WTC11 (cell line): ENCODE measurements around the gene MPDZ. TPM values are rescaled to one million over a fixed set of nuclear protein-coding genes. Genes with fewer than 3 reads are reported as not detected.

Source experiments
- ATAC-seq: fragments of 200-7000 bp; cut with Tn5 transposase; 2 replicates; pipeline ENCODE4 v1.10.0; 2021; ENCODE audit warnings: mild to moderate bottlenecking, moderate library complexity
- CTCF ChIA-PET: fragments of 300-600 bp; sonication (Branson Sonifier 250); formaldehyde crosslinking; loops from one replicate; lab custom pipeline; 2021; ENCODE audit warnings: antibody characterized with exemption; lab: Charles Lee
- POLR2A ChIA-PET: fragments of 350-600 bp; sonication (Branson Sonifier 250); formaldehyde crosslinking; loops from one replicate; lab custom pipeline; 2021; ENCODE audit warnings: antibody characterized with exemption; lab: Charles Lee
- DNase-seq: peaks from one replicate; pipeline ENCODE4 v3.0.0; 2021; ENCODE audit warnings: low spot score
- H3K27ac Mint-ChIP-seq: 2 replicates; pipeline ENCODE4 v1.8.0; 2021; ENCODE audit warnings: mixed read lengths
- H3K27me3 Mint-ChIP-seq: 2 replicates; pipeline ENCODE4 v1.8.0; 2021; ENCODE audit warnings: low read depth, mild to moderate bottlenecking, moderate library complexity, mixed read lengths
- H3K36me3 Mint-ChIP-seq: 2 replicates; pipeline ENCODE4 v1.8.0; 2021; ENCODE audit warnings: mixed read lengths
- H3K4me1 Mint-ChIP-seq: 2 replicates; pipeline ENCODE4 v1.8.0; 2022; ENCODE audit warnings: mixed read lengths
- H3K4me3 Mint-ChIP-seq: 2 replicates; pipeline ENCODE4 v1.8.0; 2021; ENCODE audit warnings: mild to moderate bottlenecking, moderate library complexity, mixed read lengths
- H3K9me3 Mint-ChIP-seq: 2 replicates; pipeline ENCODE4 v1.8.0; 2021; ENCODE audit warnings: mixed read lengths
- CBFB ChIP-seq: sonication (generic); formaldehyde crosslinking; IDR thresholded peaks from 2 replicates; pipeline ENCODE4 v1.8.1; 2022; ENCODE audit warnings: mild to moderate bottlenecking, low read depth, missing genetic modification reagents
- FOXJ3 ChIP-seq: sonication (generic); formaldehyde crosslinking; IDR thresholded peaks from 2 replicates; pipeline ENCODE4 v1.9.0; 2021; ENCODE audit warnings: missing genetic modification reagents, mild to moderate bottlenecking, borderline replicate concordance
- FOXK1 ChIP-seq: sonication (generic); formaldehyde crosslinking; IDR thresholded peaks from 2 replicates; pipeline ENCODE4 v1.8.0; 2022; ENCODE audit warnings: mild to moderate bottlenecking, moderate library complexity, missing genetic modification reagents
- GRHL2 ChIP-seq: fragments of 250-450 bp; sonication (Bioruptor Pico); IDR thresholded peaks from 2 replicates; pipeline ENCODE4 v1.8.0; 2022; ENCODE audit warnings: mild to moderate bottlenecking, moderate library complexity; ENCODE audit not compliant: insufficient replicate concordance, severe bottlenecking
- JUN ChIP-seq: sonication (generic); formaldehyde crosslinking; IDR thresholded peaks from 2 replicates; pipeline ENCODE4 v1.8.0; 2023; ENCODE audit warnings: mild to moderate bottlenecking, missing genetic modification reagents
- NFATC4 ChIP-seq: fragments of 250-450 bp; sonication (Bioruptor Pico); IDR thresholded peaks from 2 replicates; pipeline ENCODE4 v1.9.0; 2021; ENCODE audit warnings: mild to moderate bottlenecking
- NFYB ChIP-seq: sonication (generic); formaldehyde crosslinking; conservative IDR thresholded peaks from 2 replicates; pipeline ENCODE4 v1.8.0; 2022; ENCODE audit warnings: low read depth, missing genetic modification reagents
- total RNA-seq: library from RNA; stranded (reverse); gene quantifications from 3 replicates; pipeline ENCODE4 v1.2.3, GENCODE V29; 2021
- TF ChIP-seq, protein P1 (sequence below): sonication (generic); formaldehyde crosslinking; IDR thresholded peaks from 2 replicates; pipeline ENCODE4 v1.8.0; 2023; ENCODE audit warnings: missing genetic modification reagents, mild to moderate bottlenecking, borderline replicate concordance
- TF ChIP-seq, protein P2 (sequence below): fragments of 250-450 bp; sonication (Bioruptor Pico); IDR thresholded peaks from 2 replicates; pipeline ENCODE4 v1.9.0; 2021; ENCODE audit warnings: mild to moderate bottlenecking
- TF ChIP-seq, protein P3 (sequence below): sonication (generic); formaldehyde crosslinking; IDR thresholded peaks from 2 replicates; pipeline ENCODE4 v1.8.0; 2023; ENCODE audit warnings: mild to moderate bottlenecking, missing genetic modification reagents
- TF ChIP-seq, protein P4 (sequence below): sonication (generic); formaldehyde crosslinking; conservative IDR thresholded peaks from 2 replicates; pipeline ENCODE4 v1.8.1; 2022; ENCODE audit warnings: mild to moderate bottlenecking, missing genetic modification reagents
- TF ChIP-seq, protein P5 (sequence below): sonication (generic); formaldehyde crosslinking; IDR thresholded peaks from 2 replicates; pipeline ENCODE4 v1.8.1; 2023; ENCODE audit warnings: mild to moderate bottlenecking, missing genetic modification reagents
- TF ChIP-seq, protein P6 (sequence below): fragments of 250-450 bp; sonication (Bioruptor Pico); conservative IDR thresholded peaks from 2 replicates; pipeline ENCODE4 v1.9.0; 2021; ENCODE audit warnings: mild to moderate bottlenecking
- TF ChIP-seq, protein P7 (sequence below): sonication (generic); formaldehyde crosslinking; IDR thresholded peaks from 2 replicates; pipeline ENCODE4 v1.8.0; 2022; ENCODE audit warnings: mild to moderate bottlenecking, missing genetic modification reagents

MPDZ gene
- total RNA-seq, 1 experiment from 2014 or later, result 38.5 TPM

DNA sequence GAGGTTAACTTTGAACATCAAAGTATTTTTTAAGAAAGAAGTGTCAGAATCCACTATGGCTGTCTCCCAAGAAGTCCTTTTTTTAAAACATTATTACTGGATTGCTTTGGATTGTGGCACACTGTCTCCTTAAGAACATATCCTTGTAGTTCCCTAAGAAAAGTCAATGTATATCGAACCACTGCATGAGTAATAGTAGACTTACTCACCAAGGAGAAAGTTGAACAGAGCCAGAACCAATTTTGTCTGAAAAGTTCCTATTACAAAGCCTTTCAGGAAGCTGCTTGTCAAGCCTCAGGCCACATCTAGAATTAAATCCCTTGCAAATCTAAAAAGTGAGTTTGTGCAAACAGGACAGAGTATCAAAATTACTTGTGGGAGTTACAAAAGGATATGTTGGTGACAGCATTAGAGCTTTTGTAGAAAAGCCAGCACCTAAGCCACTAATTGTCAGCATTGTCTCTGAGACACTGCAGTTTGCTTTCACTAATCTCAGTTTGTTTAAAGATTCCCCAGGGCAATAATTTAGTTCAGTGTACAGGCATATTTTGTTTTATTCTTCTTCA, 195.4 kb downstream of the MPDZ start (continued):
- TF ChIP-seq, protein P1, sequence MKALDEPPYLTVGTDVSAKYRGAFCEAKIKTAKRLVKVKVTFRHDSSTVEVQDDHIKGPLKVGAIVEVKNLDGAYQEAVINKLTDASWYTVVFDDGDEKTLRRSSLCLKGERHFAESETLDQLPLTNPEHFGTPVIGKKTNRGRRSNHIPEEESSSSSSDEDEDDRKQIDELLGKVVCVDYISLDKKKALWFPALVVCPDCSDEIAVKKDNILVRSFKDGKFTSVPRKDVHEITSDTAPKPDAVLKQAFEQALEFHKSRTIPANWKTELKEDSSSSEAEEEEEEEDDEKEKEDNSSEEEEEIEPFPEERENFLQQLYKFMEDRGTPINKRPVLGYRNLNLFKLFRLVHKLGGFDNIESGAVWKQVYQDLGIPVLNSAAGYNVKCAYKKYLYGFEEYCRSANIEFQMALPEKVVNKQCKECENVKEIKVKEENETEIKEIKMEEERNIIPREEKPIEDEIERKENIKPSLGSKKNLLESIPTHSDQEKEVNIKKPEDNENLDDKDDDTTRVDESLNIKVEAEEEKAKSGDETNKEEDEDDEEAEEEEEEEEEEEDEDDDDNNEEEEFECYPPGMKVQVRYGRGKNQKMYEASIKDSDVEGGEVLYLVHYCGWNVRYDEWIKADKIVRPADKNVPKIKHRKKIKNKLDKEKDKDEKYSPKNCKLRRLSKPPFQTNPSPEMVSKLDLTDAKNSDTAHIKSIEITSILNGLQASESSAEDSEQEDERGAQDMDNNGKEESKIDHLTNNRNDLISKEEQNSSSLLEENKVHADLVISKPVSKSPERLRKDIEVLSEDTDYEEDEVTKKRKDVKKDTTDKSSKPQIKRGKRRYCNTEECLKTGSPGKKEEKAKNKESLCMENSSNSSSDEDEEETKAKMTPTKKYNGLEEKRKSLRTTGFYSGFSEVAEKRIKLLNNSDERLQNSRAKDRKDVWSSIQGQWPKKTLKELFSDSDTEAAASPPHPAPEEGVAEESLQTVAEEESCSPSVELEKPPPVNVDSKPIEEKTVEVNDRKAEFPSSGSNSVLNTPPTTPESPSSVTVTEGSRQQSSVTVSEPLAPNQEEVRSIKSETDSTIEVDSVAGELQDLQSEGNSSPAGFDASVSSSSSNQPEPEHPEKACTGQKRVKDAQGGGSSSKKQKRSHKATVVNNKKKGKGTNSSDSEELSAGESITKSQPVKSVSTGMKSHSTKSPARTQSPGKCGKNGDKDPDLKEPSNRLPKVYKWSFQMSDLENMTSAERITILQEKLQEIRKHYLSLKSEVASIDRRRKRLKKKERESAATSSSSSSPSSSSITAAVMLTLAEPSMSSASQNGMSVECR (CRISPR knock-in tag), result no peak

DNA sequence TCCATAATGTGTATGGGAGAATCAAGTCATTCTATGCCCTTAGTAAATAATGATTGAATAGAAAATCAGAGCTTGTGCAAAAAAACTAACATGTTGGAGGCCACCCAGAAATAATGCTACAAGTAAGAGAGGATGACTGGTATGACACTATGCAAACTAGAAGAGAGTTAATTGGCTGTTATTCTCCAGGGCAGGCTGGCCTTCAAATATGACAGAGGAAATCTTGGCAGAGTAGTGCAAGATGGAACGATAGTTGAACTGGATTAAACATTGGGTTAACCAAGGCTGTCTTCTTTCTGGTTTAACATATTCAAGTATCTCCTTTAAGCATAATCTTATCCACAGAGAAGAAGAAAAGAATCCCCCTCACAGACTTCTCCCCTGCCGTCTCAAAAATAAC, 196.1 kb downstream of the MPDZ start:
- H3K36me3 Mint-ChIP-seq, result no peaks in the 10 kb centered on the region
- no peak overlapping the region for H3K27ac Mint-ChIP-seq
- no peak for ATAC-seq
- no peak for DNase-seq
- H3K4me3 Mint-ChIP-seq, result no peak overlapping the region
- CTCF ChIA-PET, result interaction anchor here (2.3 kb wide), 1 partner anchor 49 kb away, joined by 8 read pairs; no protein-coding TSS in a partner anchor
- POLR2A ChIA-PET, result no interaction called here
- H3K9me3 Mint-ChIP-seq, result 0 out of 2 replicates have a peak, but pooled peaks cover 3% of the 10 kb centered on the region
- peaks cover under 1% of the 10 kb centered on the region; the same call in 1 of the 2 replicates for H3K4me1 Mint-ChIP-seq
- H3K27me3 Mint-ChIP-seq, result no peaks in the 10 kb centered on the region
- TF ChIP-seq, protein P2, sequence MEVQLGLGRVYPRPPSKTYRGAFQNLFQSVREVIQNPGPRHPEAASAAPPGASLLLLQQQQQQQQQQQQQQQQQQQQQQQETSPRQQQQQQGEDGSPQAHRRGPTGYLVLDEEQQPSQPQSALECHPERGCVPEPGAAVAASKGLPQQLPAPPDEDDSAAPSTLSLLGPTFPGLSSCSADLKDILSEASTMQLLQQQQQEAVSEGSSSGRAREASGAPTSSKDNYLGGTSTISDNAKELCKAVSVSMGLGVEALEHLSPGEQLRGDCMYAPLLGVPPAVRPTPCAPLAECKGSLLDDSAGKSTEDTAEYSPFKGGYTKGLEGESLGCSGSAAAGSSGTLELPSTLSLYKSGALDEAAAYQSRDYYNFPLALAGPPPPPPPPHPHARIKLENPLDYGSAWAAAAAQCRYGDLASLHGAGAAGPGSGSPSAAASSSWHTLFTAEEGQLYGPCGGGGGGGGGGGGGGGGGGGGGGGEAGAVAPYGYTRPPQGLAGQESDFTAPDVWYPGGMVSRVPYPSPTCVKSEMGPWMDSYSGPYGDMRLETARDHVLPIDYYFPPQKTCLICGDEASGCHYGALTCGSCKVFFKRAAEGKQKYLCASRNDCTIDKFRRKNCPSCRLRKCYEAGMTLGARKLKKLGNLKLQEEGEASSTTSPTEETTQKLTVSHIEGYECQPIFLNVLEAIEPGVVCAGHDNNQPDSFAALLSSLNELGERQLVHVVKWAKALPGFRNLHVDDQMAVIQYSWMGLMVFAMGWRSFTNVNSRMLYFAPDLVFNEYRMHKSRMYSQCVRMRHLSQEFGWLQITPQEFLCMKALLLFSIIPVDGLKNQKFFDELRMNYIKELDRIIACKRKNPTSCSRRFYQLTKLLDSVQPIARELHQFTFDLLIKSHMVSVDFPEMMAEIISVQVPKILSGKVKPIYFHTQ (CRISPR knock-in tag), result no peak
- TF ChIP-seq FOXJ3 (CRISPR knock-in tag) (no peak), NFYB (CRISPR knock-in tag) (no peak), FOXK1 (no peak), JUN (CRISPR knock-in tag) (no peak), NFATC4 (CRISPR knock-in tag) (no peak), CBFB (CRISPR knock-in tag) (no peak), GRHL2 (CRISPR knock-in tag) (no peak)
- TF ChIP-seq, protein P3, sequence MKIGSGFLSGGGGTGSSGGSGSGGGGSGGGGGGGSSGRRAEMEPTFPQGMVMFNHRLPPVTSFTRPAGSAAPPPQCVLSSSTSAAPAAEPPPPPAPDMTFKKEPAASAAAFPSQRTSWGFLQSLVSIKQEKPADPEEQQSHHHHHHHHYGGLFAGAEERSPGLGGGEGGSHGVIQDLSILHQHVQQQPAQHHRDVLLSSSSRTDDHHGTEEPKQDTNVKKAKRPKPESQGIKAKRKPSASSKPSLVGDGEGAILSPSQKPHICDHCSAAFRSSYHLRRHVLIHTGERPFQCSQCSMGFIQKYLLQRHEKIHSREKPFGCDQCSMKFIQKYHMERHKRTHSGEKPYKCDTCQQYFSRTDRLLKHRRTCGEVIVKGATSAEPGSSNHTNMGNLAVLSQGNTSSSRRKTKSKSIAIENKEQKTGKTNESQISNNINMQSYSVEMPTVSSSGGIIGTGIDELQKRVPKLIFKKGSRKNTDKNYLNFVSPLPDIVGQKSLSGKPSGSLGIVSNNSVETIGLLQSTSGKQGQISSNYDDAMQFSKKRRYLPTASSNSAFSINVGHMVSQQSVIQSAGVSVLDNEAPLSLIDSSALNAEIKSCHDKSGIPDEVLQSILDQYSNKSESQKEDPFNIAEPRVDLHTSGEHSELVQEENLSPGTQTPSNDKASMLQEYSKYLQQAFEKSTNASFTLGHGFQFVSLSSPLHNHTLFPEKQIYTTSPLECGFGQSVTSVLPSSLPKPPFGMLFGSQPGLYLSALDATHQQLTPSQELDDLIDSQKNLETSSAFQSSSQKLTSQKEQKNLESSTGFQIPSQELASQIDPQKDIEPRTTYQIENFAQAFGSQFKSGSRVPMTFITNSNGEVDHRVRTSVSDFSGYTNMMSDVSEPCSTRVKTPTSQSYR (CRISPR knock-in tag), result no peak
- TF ChIP-seq, protein P4, sequence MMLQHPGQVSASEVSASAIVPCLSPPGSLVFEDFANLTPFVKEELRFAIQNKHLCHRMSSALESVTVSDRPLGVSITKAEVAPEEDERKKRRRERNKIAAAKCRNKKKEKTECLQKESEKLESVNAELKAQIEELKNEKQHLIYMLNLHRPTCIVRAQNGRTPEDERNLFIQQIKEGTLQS, result no peak
- TF ChIP-seq, protein P1 (CRISPR knock-in tag), result no peak
- TF ChIP-seq, protein P5, sequence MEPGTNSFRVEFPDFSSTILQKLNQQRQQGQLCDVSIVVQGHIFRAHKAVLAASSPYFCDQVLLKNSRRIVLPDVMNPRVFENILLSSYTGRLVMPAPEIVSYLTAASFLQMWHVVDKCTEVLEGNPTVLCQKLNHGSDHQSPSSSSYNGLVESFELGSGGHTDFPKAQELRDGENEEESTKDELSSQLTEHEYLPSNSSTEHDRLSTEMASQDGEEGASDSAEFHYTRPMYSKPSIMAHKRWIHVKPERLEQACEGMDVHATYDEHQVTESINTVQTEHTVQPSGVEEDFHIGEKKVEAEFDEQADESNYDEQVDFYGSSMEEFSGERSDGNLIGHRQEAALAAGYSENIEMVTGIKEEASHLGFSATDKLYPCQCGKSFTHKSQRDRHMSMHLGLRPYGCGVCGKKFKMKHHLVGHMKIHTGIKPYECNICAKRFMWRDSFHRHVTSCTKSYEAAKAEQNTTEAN, result no peak
- TF ChIP-seq, protein P6, sequence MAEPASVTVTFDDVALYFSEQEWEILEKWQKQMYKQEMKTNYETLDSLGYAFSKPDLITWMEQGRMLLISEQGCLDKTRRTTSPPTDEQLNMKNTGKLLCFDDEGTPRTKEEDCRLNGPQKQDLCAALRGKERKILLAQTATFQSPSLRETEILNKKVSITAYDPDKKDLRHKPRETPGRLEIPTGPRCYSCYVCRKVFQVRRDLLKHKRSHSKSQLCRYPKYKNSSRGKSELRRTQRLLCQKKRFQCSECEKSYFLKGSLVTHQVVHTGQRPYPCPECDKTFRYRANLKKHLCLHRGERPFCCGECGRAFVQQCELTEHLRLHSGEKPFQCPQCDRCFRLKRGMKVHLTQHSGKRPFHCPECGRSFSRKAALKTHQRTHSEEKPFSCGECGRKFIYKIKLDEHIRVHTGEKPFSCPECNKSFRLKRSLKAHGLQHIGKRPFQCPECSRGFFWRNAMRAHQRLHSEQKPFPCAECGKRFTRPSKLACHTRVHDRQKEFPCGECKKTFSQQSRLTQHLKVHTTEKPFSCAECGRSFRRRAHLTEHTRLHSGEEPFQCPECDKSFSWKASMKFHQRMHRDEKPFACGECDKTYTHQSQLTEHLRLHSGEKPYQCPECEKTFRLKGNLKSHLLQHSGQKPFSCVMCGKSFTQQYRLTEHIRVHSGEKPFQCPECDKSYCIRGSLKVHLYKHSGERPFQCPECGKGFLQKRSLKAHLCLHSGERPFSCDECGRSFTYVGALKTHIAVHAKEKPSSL, result no peak
- TF ChIP-seq, protein P7, sequence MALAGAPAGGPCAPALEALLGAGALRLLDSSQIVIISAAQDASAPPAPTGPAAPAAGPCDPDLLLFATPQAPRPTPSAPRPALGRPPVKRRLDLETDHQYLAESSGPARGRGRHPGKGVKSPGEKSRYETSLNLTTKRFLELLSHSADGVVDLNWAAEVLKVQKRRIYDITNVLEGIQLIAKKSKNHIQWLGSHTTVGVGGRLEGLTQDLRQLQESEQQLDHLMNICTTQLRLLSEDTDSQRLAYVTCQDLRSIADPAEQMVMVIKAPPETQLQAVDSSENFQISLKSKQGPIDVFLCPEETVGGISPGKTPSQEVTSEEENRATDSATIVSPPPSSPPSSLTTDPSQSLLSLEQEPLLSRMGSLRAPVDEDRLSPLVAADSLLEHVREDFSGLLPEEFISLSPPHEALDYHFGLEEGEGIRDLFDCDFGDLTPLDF (CRISPR knock-in tag), result no peak
